ENCODE measurements around the gene KIF1B.

DNA sequence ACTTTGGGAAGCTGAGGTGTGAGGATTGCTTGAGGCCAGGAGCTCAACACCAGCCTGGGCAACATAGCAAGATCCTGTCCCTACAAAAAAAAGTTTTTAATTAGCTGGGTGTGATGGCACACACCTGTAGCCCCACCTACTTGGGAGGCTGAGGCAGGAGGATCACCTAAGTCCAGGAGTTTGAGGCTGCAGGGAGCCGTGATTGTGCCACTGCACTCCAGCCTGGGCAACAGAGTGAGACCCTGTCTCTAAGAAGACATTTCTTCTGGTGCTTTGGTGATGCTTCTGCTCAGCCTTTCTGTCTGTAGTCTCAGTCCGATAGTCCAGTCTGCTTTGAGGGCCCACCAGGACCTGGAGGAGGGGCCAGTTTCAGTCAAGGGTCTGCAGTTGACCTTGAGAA is 196.8 kb downstream of the KIF1B start:
- TF ChIP-seq CTCF (IDR thresholded peaks at IDR 0.05) (no peak), EZH2 (IDR thresholded peaks at IDR 0.05; ENCODE audit: borderline replicate concordance, insufficient read depth, low read depth, low read length, poor library complexity, severe bottlenecking) (no peak)

Measured in B cell (primary cell).